ENCODE results near the gene ABCB6.

The ABCB6 gene

GRCh38 chr2:219228041-219228910 lies 9.5 kb upstream of the ABCB6 start:
- Histone ChIP-seq H3K27me3 (ENCODE audit: insufficient read depth, low read length, poor library complexity) (no peaks in the 10 kb centered on the region), H2AFZ (ENCODE audit: low read depth, low read length) (peak overlapping the region; percentile 77), H3K36me3 (ENCODE audit: insufficient read depth, low read length) (peaks cover 62% of the 10 kb centered on the region), H3K9me3 (ENCODE audit: insufficient read depth, low read length, severe bottlenecking) (no peaks in the 10 kb centered on the region), H4K20me1 (ENCODE audit: insufficient read depth, low read length) (peaks cover 8% of the 10 kb centered on the region; the same call in 1 of the 2 replicates), H3K4me1 (ENCODE audit: insufficient read depth, low read length) (peaks cover 39% of the 10 kb centered on the region), H3K9ac (ENCODE audit: low read depth, low read length) (peak overlapping the region; percentile 73), H3K79me2 (ENCODE audit: insufficient read depth, low read length) (peaks cover 51% of the 10 kb centered on the region), H3K4me2 (ENCODE audit: insufficient read depth, low read length) (peak overlapping the region; percentile 86), H3K27ac (ENCODE audit: low read length) (peak overlapping the region; percentile 80), H3K4me3 (ENCODE audit: low read depth in 1 of 2, low read length in 2 of 2) (peak overlapping the region; percentile 43 to 74; a peak in 3 of 4 replicates)
- TF ChIP-seq, protein P1, sequence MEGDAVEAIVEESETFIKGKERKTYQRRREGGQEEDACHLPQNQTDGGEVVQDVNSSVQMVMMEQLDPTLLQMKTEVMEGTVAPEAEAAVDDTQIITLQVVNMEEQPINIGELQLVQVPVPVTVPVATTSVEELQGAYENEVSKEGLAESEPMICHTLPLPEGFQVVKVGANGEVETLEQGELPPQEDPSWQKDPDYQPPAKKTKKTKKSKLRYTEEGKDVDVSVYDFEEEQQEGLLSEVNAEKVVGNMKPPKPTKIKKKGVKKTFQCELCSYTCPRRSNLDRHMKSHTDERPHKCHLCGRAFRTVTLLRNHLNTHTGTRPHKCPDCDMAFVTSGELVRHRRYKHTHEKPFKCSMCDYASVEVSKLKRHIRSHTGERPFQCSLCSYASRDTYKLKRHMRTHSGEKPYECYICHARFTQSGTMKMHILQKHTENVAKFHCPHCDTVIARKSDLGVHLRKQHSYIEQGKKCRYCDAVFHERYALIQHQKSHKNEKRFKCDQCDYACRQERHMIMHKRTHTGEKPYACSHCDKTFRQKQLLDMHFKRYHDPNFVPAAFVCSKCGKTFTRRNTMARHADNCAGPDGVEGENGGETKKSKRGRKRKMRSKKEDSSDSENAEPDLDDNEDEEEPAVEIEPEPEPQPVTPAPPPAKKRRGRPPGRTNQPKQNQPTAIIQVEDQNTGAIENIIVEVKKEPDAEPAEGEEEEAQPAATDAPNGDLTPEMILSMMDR (IDR thresholded peaks at IDR 0.05; ENCODE audit: borderline replicate concordance, extremely low read depth, low read length, poor library complexity, severe bottlenecking), result no peak
- no peak for TF ChIP-seq EZH2 (IDR thresholded peaks at IDR 0.05; ENCODE audit: borderline replicate concordance, low read depth, low read length, severe bottlenecking)
- DNase-seq, result no peak
- no peak for ATAC-seq (ENCODE audit: insufficient read depth, low read depth)

DNA sequence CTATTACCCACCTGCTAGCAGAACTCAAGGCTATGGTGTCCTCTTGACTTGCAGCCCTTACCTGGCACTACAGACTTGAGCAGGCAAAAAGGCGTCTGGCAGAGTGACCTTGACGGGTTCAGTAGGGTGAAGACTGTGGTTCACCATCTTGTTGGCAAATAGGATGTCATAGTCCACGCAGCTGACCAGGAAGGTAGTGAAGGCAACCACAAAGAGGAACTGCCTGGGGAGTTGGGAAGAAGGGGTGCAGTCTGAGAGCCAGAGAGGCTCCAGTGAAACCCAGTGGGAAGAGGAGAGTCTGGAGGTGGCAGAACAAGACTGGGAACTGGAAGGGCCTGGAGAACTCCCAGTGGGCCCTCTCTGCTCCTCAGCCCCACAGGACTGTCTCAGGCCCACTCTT lies 6.6 kb upstream of the ABCB6 start:
- Histone ChIP-seq H3K9me3 (ENCODE audit: insufficient read depth, low read length, severe bottlenecking) (no peaks in the 10 kb centered on the region), H3K9ac (ENCODE audit: low read depth, low read length) (no peak overlapping the region), H3K4me3 (ENCODE audit: low read depth in 1 of 2, low read length in 2 of 2) (no peak overlapping the region), H3K4me2 (ENCODE audit: insufficient read depth, low read length) (no peak overlapping the region), H3K27ac (ENCODE audit: low read length) (no peak overlapping the region), H3K27me3 (ENCODE audit: insufficient read depth, low read length, poor library complexity) (no peaks in the 10 kb centered on the region), H2AFZ (ENCODE audit: low read depth, low read length) (no peak overlapping the region), H3K36me3 (ENCODE audit: insufficient read depth, low read length) (peaks cover 71% of the 10 kb centered on the region), H3K79me2 (ENCODE audit: insufficient read depth, low read length) (peaks cover 32% of the 10 kb centered on the region), H3K4me1 (ENCODE audit: insufficient read depth, low read length) (peaks cover 21% of the 10 kb centered on the region), H4K20me1 (ENCODE audit: insufficient read depth, low read length) (peaks cover 8% of the 10 kb centered on the region; the same call in 1 of the 2 replicates)
- DNase-seq, result no peak
- ATAC-seq (ENCODE audit: insufficient read depth, low read depth), result no peak
- TF ChIP-seq, protein P1 (IDR thresholded peaks at IDR 0.05; ENCODE audit: borderline replicate concordance, extremely low read depth, low read length, poor library complexity, severe bottlenecking), result no peak
- no peak for TF ChIP-seq EZH2 (IDR thresholded peaks at IDR 0.05; ENCODE audit: borderline replicate concordance, low read depth, low read length, severe bottlenecking)

DNA sequence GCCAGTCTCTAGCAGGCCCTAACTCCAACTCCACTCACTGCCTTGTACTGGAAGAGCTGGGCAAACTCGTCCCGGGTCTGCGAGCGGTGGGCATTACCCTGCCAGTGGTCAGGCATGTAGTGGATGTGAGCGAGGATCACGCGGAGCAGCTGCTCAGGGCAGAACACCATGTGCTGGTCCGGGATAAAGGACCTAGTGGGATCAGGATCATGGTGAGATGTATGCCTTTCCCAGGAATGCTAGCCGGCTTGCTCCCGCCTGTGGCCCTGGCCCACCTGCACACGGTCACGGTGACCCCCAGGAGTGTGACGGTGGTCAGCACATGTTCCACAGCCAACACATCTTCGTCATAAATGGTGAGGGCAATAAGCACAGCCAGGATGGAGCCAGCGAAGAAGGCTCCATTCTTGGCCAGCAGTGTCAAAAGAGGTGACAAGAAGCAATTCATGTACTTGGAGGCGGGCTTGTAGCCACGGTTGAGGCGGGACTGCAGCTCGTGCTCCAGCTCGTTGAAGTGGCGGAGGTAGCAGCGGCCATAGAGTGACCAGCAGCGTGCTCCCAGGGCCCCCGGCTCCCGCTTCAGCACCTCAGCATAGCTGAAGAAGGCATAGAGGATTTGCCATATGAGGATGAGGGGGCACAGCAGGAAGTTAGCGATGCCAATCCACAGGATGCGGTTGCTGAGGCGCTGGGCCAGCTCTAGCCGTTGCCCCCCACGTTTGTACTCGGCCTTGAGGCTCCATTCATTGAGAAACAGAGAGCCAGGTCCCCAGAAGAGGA lies 5.3 kb upstream of the ABCB6 start:
- no peak for TF ChIP-seq EZH2 (IDR thresholded peaks at IDR 0.05; ENCODE audit: borderline replicate concordance, low read depth, low read length, severe bottlenecking)
- Histone ChIP-seq H3K9me3 (ENCODE audit: insufficient read depth, low read length, severe bottlenecking) (no peaks in the 10 kb centered on the region), H2AFZ (ENCODE audit: low read depth, low read length) (no peak overlapping the region), H3K4me2 (ENCODE audit: insufficient read depth, low read length) (no peak overlapping the region), H3K9ac (ENCODE audit: low read depth, low read length) (no peak overlapping the region), H3K4me1 (ENCODE audit: insufficient read depth, low read length) (peaks cover 19% of the 10 kb centered on the region), H3K36me3 (ENCODE audit: insufficient read depth, low read length) (peaks cover 84% of the 10 kb centered on the region), H3K4me3 (ENCODE audit: low read depth in 1 of 2, low read length in 2 of 2) (no peak overlapping the region), H3K27ac (ENCODE audit: low read length) (no peak overlapping the region), H3K79me2 (ENCODE audit: insufficient read depth, low read length) (peaks cover 25% of the 10 kb centered on the region), H4K20me1 (ENCODE audit: insufficient read depth, low read length) (peaks cover 8% of the 10 kb centered on the region; the same call in 1 of the 2 replicates), H3K27me3 (ENCODE audit: insufficient read depth, low read length, poor library complexity) (no peaks in the 10 kb centered on the region)
- DNase-seq, result no peak
- ATAC-seq (ENCODE audit: insufficient read depth, low read depth), result no peak

Measured in DND-41 (cell line).